ENCODE data around the gene UBA5.

UBA5 gene

GRCh38 chr3:132675408-132675807, 15.3 kb downstream of the UBA5 start:
- no peak overlapping the region for H3K4me3 ChIP-seq (ENCODE audit: low read length)
- DNase-seq (ENCODE audit: low read depth): no peak
- TF ChIP-seq, protein P1, sequence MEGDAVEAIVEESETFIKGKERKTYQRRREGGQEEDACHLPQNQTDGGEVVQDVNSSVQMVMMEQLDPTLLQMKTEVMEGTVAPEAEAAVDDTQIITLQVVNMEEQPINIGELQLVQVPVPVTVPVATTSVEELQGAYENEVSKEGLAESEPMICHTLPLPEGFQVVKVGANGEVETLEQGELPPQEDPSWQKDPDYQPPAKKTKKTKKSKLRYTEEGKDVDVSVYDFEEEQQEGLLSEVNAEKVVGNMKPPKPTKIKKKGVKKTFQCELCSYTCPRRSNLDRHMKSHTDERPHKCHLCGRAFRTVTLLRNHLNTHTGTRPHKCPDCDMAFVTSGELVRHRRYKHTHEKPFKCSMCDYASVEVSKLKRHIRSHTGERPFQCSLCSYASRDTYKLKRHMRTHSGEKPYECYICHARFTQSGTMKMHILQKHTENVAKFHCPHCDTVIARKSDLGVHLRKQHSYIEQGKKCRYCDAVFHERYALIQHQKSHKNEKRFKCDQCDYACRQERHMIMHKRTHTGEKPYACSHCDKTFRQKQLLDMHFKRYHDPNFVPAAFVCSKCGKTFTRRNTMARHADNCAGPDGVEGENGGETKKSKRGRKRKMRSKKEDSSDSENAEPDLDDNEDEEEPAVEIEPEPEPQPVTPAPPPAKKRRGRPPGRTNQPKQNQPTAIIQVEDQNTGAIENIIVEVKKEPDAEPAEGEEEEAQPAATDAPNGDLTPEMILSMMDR (conservative IDR thresholded peaks at IDR 0.05; ENCODE audit: low read length): no peak

DNA sequence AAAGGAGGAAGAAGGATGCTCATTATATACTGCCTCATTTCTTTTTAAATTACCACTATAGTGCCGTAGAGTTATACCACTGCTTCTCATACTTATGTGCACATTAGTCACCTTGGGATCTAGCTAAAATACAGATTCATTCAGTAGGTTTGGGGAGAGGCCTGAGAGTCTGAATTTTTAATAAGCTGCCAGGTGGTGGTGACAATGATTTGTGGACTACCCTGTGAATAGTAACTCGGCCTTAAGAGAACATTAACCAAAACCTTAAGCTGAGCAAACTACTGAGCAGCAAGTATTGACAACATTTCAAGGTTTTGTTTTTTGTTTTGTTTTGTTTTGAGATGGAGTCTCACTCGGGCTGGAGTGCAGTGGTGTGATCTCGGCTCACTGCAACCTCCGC, 19.8 kb downstream of the UBA5 start:
- DNase-seq (ENCODE audit: low read depth): no peak
- no peak overlapping the region for H3K4me3 ChIP-seq (ENCODE audit: low read length)
- TF ChIP-seq, protein P1 (conservative IDR thresholded peaks at IDR 0.05; ENCODE audit: low read length): no peak

- TF ChIP-seq, protein P1 (conservative IDR thresholded peaks at IDR 0.05; ENCODE audit: low read length): no peak
- no peak for DNase-seq (ENCODE audit: low read depth)
- no peak overlapping the region for H3K4me3 ChIP-seq (ENCODE audit: low read length)
Observed at GRCh38 chr3:132681421-132681820, 21.3 kb downstream of the UBA5 start.

GRCh38 chr3:132682201-132682600, 22.1 kb downstream of the UBA5 start:
- TF ChIP-seq, protein P1 (conservative IDR thresholded peaks at IDR 0.05; ENCODE audit: low read length): no peak

DNA sequence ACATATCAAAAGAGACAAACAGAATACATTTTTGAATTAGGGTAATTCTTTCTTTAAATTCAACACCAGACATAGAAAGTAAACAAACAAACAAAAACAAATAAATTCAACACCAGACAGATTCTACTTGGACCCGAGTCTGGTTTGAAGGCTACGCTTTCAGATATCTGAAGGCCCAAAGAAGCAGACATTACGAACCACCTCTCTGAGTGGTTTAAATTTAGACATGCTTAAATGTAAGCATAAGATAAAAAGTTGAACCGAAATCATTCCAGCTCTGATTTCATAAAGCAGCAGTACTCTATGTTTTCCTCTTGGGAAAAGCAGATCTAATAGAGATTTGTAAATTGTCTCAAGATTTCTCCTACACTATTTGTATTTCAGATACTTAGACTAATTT, 29.9 kb downstream of the UBA5 start:
- TF ChIP-seq, protein P1 (conservative IDR thresholded peaks at IDR 0.05; ENCODE audit: low read length): no peak
- no peak for DNase-seq (ENCODE audit: low read depth)

More at GRCh38 chr3:132682201-132682600, 22.1 kb downstream of the UBA5 start:
- H3K4me3 ChIP-seq (ENCODE audit: low read length): no peak overlapping the region
- DNase-seq (ENCODE audit: low read depth): peak; percentile 28

GRCh38 chr3:132694991-132695390, 34.9 kb downstream of the UBA5 start:
- TF ChIP-seq, protein P1 (conservative IDR thresholded peaks at IDR 0.05; ENCODE audit: low read length): no peak
- DNase-seq (ENCODE audit: low read depth): no peak

More for the DNA sequence above, 29.9 kb downstream of the UBA5 start:
- H3K4me3 ChIP-seq (ENCODE audit: low read length): no peak overlapping the region

GRCh38 chr3:132695422-132695821, 35.3 kb downstream of the UBA5 start:
- peak; percentile 5 for DNase-seq (ENCODE audit: low read depth)
- TF ChIP-seq, protein P1 (conservative IDR thresholded peaks at IDR 0.05; ENCODE audit: low read length): no peak
- no peak overlapping the region for H3K4me3 ChIP-seq (ENCODE audit: low read length)

More at GRCh38 chr3:132694991-132695390, 34.9 kb downstream of the UBA5 start:
- H3K4me3 ChIP-seq (ENCODE audit: low read length): no peak overlapping the region

Data from AG10803 (cell line).